Keratinocyte (primary cell): ENCODE measurements around the gene BNC1. TPM values are rescaled to one million over a fixed set of nuclear protein-coding genes. Genes with fewer than 3 reads are reported as not detected.
"Not testable (repeated sequence)": the region's sequence is repeated elsewhere in the genome, so short reads cannot be mapped to it uniquely, and the experiment has no call there.

Experiments
- DNase-seq: peaks from one replicate; pipeline ENCODE4 v3.0.0-alpha.2; 2011; ENCODE audit warnings: low read depth, missing footprints, low spot score
- FAIRE-seq: peaks from 2 replicates; lab custom pipeline; 2011; peaks lifted over from hg19 to GRCh38; lab: Jason Lieb, UNC
- H2AFZ ChIP-seq: 2 replicates; pipeline ENCODE4 v1.6.0; 2012; ENCODE audit warnings: low read length, control low read depth, inconsistent platforms; ENCODE audit not compliant: control insufficient read depth
- H3K27ac ChIP-seq: 2 replicates; pipeline ENCODE4 v1.5.1; 2011; ENCODE audit warnings: low read length; ENCODE audit not compliant: control insufficient read depth, insufficient read depth
- H3K27me3 ChIP-seq: 3 replicates; pipeline ENCODE4 v1.6.0; 2011; ENCODE audit warnings: low read length; ENCODE audit not compliant: control insufficient read depth, insufficient read depth; ENCODE audit errors: extremely low read depth
- H3K36me3 ChIP-seq, 2 experiments: 2 replicates in 1 of 2; 3 replicates in 1 of 2; pipeline ENCODE4 v1.5.1; 2011; ENCODE audit warnings: low read length in 2 of 2, mild to moderate bottlenecking in 1 of 2; ENCODE audit not compliant: control insufficient read depth in 2 of 2, insufficient read depth in 2 of 2; ENCODE audit errors: extremely low read depth in 1 of 2
- H3K4me1 ChIP-seq: 3 replicates; pipeline ENCODE4 v1.5.1; 2011; ENCODE audit warnings: low read length; ENCODE audit not compliant: control insufficient read depth, insufficient read depth; ENCODE audit errors: extremely low read depth
- H3K4me2 ChIP-seq: 3 replicates; pipeline ENCODE4 v1.6.0; 2011; ENCODE audit warnings: low read depth, low read length; ENCODE audit not compliant: control insufficient read depth, insufficient read depth; ENCODE audit errors: extremely low read depth
- H3K4me3 ChIP-seq, 3 experiments: fragments of 200-600 bp in 1 of 3; sonication (generic) in 1 of 3; 2 replicates in 2 of 3; 3 replicates in 1 of 3; pipeline ENCODE4 v1.5.1; 2011 to 2016; ENCODE audit warnings: low read length in 3 of 3, mild to moderate bottlenecking in 3 of 3, control low read depth in 2 of 3, inconsistent platforms in 1 of 3, low read depth in 1 of 3, mixed read lengths in 1 of 3, mixed run types in 1 of 3, moderate library complexity in 1 of 3; ENCODE audit not compliant: control insufficient read depth in 2 of 3, insufficient read depth in 2 of 3; ENCODE audit errors: extremely low read depth in 1 of 3
- H3K79me2 ChIP-seq: 2 replicates; pipeline ENCODE4 v1.6.0; 2012; ENCODE audit warnings: low read length; ENCODE audit not compliant: control insufficient read depth, insufficient read depth
- H3K9ac ChIP-seq: 3 replicates; pipeline ENCODE4 v1.6.0; 2011; ENCODE audit warnings: low read length; ENCODE audit not compliant: control insufficient read depth, insufficient read depth; ENCODE audit errors: extremely low read depth
- H3K9me1 ChIP-seq: 3 replicates; pipeline ENCODE4 v1.6.0; 2011; ENCODE audit warnings: low read length; ENCODE audit not compliant: control insufficient read depth, insufficient read depth; ENCODE audit errors: extremely low read depth
- H3K9me3 ChIP-seq: 2 replicates; pipeline ENCODE4 v1.5.1; 2012; ENCODE audit warnings: low read depth, low read length; ENCODE audit not compliant: control insufficient read depth
- H4K20me1 ChIP-seq: 3 replicates; pipeline ENCODE4 v1.6.0; 2011; ENCODE audit warnings: low read length; ENCODE audit not compliant: control insufficient read depth, insufficient read depth; ENCODE audit errors: extremely low read depth
- EZH2 ChIP-seq: IDR thresholded peaks from one replicate; pipeline ENCODE4 v1.6.1; 2012; ENCODE audit warnings: inconsistent platforms, mild to moderate bottlenecking, low read length, moderate library complexity
- dilution Hi-C: fragments of 300-500 bp; cut with MboI; formaldehyde crosslinking; loops from one replicate; pipeline ENCODE4 v1.7.0; 2020; ENCODE audit warnings: low sequenced_read_pairs; ENCODE audit not compliant: extremely low pct_ligation_motif_present
- polyA plus RNA-seq, 5 experiments: library from polyadenylated mRNA; depleted of rRNA in 3 of 5; stranded (reverse) in 3 of 5; stranded (forward) in 1 of 5; unstranded in 1 of 5; fragments of >200 nt; gene quantifications; 1 replicate in 1 of 5; 2 replicates in 3 of 5; 3 replicates in 1 of 5; pipeline versions ENCODE4 v1.2.1 to v1.2.3, GENCODE V29; 2011 to 2012; ENCODE audit warnings: missing spikeins in 2 of 5, low read depth in 1 of 5, low replicate concordance in 1 of 5
- TF ChIP-seq, protein P1 (sequence below), 3 experiments: IDR thresholded peaks in 1 of 3; conservative IDR thresholded peaks in 1 of 3; optimal IDR thresholded peaks in 1 of 3; 2 replicates in 2 of 3; 3 replicates in 1 of 3; pipeline versions ENCODE3 to v1.5.1; 2011; ENCODE audit warnings: low read length in 3 of 3, mild to moderate bottlenecking in 3 of 3, moderate library complexity in 2 of 3, control low read depth in 1 of 3, inconsistent platforms in 1 of 3; ENCODE audit not compliant: insufficient read depth in 2 of 3; ENCODE audit errors: extremely low read depth in 1 of 3

BNC1 gene
- polyA plus RNA-seq, 1 donor (not counting 4 experiments of a cell fraction or from before 2014, with no cell fraction given): 137 TPM

DNA sequence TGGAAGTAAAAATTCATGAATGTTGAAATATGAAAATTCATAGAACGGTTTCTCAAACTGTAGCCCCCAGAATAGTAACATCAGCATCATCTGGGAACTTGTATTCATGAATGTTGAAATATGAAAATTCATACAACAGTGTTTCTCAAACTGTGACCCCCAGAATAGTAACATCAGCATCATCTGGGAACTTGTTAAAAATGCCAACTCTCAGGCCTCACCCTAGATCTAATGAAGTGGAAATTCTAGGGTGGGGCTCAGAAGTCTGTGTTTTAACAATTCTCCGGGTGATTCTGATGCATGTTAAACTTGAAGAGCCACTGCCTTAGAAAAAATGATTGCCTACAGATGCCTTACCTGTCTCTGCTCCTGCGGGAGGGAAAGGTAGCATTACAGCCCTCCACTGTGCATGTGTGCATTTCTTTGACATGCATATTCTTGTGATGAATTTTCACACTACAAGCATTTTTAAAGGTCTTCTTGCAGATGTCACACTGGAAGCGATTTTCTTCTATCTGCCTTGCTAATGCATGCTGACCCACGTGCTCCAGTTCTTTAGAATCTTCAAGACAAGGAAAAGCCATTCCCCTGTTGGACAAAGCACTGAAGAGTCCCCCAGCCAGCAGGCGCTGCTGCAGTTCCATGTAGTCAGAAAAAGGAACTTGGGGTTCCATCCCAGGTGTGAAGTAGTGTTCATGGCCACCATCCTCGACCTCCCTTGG lies 21.7 kb downstream of the BNC1 start:
- Histone ChIP-seq H3K4me1 (no peaks in the 10 kb centered on the region), H3K27me3 (no peaks in the 10 kb centered on the region), H3K4me3 (no peak overlapping the region), H3K9me1 (peaks cover 2% of the 10 kb centered on the region), H3K36me3 (peaks cover 53 to 70% of the 10 kb centered on the region in 2 experiments), H3K27ac (no peak overlapping the region), H3K4me2 (no peak overlapping the region), H3K9ac (no peak overlapping the region), H4K20me1 (peaks cover 29% of the 10 kb centered on the region), H3K9me3 (no peaks in the 10 kb centered on the region), H3K79me2 (peaks cover 95% of the 10 kb centered on the region), H2AFZ (no peak overlapping the region)
- dilution Hi-C loops: loop anchor here (25.0 kb wide), 1 partner anchor 300 kb away; no protein-coding TSS in a partner anchor
- TF ChIP-seq, protein P1, sequence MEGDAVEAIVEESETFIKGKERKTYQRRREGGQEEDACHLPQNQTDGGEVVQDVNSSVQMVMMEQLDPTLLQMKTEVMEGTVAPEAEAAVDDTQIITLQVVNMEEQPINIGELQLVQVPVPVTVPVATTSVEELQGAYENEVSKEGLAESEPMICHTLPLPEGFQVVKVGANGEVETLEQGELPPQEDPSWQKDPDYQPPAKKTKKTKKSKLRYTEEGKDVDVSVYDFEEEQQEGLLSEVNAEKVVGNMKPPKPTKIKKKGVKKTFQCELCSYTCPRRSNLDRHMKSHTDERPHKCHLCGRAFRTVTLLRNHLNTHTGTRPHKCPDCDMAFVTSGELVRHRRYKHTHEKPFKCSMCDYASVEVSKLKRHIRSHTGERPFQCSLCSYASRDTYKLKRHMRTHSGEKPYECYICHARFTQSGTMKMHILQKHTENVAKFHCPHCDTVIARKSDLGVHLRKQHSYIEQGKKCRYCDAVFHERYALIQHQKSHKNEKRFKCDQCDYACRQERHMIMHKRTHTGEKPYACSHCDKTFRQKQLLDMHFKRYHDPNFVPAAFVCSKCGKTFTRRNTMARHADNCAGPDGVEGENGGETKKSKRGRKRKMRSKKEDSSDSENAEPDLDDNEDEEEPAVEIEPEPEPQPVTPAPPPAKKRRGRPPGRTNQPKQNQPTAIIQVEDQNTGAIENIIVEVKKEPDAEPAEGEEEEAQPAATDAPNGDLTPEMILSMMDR (optimal IDR thresholded peaks at IDR 0.05 in 1 of 3, IDR thresholded peaks at IDR 0.05 in 1 of 3, conservative IDR thresholded peaks at IDR 0.05 in 1 of 3; ENCODE audit: extremely low read depth in 1 of 3, insufficient read depth in 2 of 3, low read length in 3 of 3): no peak
- TF ChIP-seq EZH2: no peak
- no peak for DNase-seq
- FAIRE-seq: no peak

DNA sequence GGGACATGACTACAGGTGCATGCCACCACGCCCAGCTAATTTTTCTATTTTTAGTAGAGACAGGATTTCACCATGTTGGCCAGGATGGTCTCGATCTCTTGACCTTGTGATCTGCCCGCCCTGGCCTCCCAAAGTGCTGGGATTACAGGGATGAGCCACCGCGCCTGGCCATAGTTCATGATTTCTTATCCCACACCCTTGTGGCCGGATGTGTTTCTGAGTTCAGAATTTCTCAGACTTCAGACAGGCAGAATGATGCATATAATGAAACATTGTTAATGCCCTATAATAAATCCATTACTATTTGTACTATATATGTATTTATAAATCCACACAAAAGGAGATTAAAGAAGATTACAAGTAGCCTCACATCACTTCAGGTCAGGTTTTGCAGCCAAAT lies 22.3 kb downstream of the BNC1 start:
- not testable (repeated sequence) for DNase-seq, H3K9me1 ChIP-seq, H3K27ac ChIP-seq, H3K4me2 ChIP-seq, H2AFZ ChIP-seq, H3K9me3 ChIP-seq, H3K9ac ChIP-seq, FAIRE-seq, H3K27me3 ChIP-seq, H3K4me3 ChIP-seq, H3K4me1 ChIP-seq
- Histone ChIP-seq H3K79me2 (peaks cover 95% of the 10 kb centered on the region), H3K36me3 (peaks cover 56 to 73% of the 10 kb centered on the region in 2 experiments), H4K20me1 (peaks cover 34% of the 10 kb centered on the region)
- dilution Hi-C loops: loop anchor here (25.0 kb wide), 1 partner anchor 300 kb away; no protein-coding TSS in a partner anchor
